ENCODE results near the gene TAAR8.

DNA sequence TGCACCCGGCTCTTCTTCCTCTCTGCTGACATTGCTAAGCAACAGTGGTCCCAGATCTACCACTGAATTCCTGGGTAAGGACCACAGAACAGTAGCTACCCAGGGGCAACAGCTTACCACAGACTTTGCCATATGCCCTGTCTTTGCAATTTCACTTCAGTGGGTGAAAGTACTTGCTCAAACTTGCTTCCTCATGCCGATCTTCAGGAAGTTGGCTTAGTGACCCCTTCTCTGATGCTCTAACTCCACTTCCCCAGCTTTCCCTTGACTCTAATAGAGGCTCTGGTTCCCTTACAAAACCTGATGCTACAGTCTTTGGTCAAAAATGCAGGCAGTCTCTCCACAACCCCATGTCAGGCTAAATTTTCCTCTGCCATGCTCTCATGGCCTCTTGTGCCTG lies 40.4 kb downstream of the TAAR8 start:
- TF ChIP-seq, protein P1, sequence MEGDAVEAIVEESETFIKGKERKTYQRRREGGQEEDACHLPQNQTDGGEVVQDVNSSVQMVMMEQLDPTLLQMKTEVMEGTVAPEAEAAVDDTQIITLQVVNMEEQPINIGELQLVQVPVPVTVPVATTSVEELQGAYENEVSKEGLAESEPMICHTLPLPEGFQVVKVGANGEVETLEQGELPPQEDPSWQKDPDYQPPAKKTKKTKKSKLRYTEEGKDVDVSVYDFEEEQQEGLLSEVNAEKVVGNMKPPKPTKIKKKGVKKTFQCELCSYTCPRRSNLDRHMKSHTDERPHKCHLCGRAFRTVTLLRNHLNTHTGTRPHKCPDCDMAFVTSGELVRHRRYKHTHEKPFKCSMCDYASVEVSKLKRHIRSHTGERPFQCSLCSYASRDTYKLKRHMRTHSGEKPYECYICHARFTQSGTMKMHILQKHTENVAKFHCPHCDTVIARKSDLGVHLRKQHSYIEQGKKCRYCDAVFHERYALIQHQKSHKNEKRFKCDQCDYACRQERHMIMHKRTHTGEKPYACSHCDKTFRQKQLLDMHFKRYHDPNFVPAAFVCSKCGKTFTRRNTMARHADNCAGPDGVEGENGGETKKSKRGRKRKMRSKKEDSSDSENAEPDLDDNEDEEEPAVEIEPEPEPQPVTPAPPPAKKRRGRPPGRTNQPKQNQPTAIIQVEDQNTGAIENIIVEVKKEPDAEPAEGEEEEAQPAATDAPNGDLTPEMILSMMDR (IDR thresholded peaks at IDR 0.05), result no peak
- TF ChIP-seq EZH2 (IDR thresholded peaks at IDR 0.05; ENCODE audit: borderline replicate concordance, insufficient read depth, low read depth, low read length, poor library complexity, severe bottlenecking), result no peak

Data from B cell (primary cell).